GM21717 (cell line): ENCODE measurements around the gene CACHD1.

Experiments used
- ATAC-seq: cut with Tn5 transposase; IDR thresholded peaks from one replicate; pipeline ENCODE4 v1.9.1; 2021; ENCODE audit warnings: mild to moderate bottlenecking, moderate library complexity; ENCODE audit not compliant: unreplicated experiment

CACHD1 gene

DNA sequence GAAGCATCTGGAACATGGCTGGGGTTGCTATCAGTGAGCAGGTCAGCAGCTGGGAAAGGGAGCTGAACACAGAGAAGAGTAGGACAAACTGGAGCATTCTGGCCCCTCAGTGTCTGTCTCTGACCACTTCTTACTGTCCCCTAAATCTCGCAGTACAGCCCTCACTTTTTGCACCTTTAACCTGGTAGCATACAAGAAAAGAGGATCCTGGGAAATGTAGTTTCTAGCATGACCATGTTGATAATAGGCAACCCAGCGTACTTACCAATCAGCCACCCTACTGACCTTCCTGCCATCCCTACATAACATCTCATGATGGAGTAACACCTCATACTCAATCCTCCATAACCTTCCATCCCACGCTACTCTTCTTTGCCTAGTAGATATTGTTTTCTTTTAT, 175.8 kb downstream of the CACHD1 start:
- ATAC-seq, result no peak

GRCh38 chr1:64650411-64650810, 180.5 kb downstream of the CACHD1 start:
- no peak for ATAC-seq

DNA sequence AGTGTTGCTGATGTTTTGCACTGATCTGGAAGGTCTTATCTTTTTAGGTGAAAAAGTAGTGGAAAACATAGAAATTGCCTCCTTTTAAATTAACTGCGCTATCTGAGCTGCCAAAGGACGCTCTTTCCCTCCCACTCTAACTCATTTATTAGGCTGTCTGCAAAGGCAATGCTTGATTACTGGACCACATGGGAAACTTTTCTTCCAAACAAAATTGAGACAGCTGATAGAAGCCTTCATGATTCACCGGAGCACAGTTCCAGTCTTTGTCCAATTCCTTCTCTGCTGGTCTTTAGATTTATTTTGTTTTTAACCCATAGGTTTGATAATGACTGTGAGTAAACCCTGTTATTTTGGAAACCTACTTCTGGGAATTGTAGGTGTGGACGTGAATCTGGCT, 181.9 kb downstream of the CACHD1 start:
- no peak for ATAC-seq

GRCh38 chr1:64653466-64653865, 183.5 kb downstream of the CACHD1 start:
- ATAC-seq, result no peak

DNA sequence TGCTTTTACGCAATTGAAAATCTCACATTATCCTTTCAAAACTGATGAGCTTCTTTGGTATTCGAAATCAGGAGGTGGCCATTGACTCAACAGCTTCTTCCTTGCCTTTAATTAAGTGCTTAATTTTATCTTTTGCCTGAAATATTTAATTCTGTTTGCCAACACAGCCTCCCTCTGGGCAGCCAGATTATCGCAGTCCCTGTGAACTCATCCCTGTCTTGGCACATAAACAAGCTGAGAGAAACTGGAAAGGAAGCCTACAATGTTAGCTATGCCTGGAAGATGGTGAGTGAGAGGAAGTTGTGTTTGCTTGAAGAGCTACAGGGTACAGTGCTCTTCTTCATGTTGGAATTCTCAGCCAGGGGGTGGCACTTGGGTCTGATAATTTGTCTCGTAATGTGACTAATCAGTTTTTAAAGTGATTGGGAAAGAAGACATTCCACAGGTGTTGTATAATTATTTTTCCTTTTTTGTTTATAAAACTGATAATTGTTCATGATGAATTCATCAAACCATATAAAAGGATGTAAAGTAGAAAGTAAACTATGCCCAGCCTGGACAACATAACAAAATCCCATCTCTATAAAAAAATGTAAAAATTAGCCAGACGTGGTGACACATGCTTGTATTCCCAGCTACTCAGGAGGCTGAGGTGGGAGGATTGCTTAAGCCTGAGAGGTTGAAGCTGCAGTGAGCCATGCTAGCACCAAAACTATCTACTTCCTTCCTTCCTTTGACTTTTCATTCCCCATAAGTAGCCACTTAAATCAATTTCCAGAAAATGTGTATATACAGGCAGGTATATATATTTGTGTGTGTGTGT, 184.8 kb downstream of the CACHD1 start:
- no peak for ATAC-seq

DNA sequence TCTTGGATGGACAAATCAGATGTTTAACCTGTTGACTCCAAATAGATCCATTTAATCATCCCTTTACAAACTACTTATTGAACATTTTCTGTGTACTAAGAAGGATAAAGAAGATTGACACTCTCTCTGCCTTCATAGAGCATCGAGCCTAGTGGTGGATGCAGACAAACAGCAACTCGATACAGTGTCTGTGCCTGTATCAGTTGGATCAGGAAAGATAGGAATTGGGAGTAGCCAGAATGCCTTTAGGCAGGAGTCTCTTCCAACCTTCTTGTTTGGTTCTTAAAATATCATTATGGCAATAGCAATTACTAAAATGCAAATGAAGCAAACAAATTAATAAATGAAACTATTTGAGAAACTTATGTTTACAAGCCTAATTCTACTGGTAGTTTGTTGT, 185.9 kb downstream of the CACHD1 start:
- no peak for ATAC-seq

GRCh38 chr1:64659478-64660138, 189.7 kb downstream of the CACHD1 start:
- ATAC-seq, result no peak

- no peak for ATAC-seq
These were observed 193.7 kb downstream of the CACHD1 start for GRCh38 chr1:64663668-64664067.

GRCh38 chr1:64664299-64664698, 194.4 kb downstream of the CACHD1 start:
- no peak for ATAC-seq

DNA sequence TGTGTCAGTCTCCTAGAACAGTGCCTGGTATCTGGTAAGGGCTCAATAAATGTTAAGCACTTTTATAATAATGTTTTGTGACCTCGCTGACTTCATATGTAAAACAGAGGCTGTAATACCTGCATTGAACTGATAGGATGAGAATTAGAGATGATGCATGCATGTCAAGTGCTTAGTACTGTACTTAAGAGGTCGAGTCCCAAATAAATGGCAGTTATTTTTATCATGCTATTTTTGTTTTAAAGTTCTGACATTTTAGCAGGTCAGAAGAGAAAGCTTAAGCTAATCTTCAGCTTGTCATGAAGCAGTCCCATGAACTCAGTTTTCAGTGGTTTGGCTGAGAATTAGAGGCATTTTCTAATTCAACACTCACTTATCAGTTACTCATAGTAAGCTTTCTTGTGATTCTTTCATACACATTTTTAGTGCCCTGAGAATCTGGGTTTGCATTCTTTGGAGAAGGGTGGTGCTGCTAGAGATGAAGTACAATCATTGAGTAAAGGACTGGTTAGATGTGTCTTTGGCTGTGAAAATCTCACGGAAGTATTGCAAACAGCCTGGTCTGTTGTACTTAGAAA, 199.3 kb downstream of the CACHD1 start:
- ATAC-seq, result no peak

- ATAC-seq, result no peak
These were observed 205.9 kb downstream of the CACHD1 start for GRCh38 chr1:64675718-64676345.

GRCh38 chr1:64676386-64676785, 206.5 kb downstream of the CACHD1 start:
- ATAC-seq, result no peak

DNA sequence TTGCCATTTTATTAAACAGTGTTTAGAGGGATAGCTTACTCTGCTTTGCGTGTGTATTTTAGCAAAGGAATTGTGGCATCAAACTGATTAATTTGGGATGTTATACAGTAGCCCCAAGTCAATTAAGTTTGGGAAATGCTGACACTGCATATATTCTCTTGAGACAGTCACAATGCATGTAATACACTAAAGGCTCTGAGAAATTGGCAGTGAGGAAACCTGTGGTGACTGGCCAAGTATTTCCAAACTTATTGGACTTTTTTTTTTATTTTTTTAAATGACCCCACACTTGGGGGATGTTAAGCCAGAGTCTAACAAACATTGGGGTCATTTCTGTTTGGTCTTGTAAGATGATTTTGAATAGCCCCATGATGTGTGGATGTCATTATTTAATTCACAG, 207.6 kb downstream of the CACHD1 start:
- ATAC-seq, result no peak

- no peak for ATAC-seq
These were observed 208.4 kb downstream of the CACHD1 start for GRCh38 chr1:64678366-64678765.

- ATAC-seq, result no peak
These were observed 209.2 kb downstream of the CACHD1 start for GRCh38 chr1:64679177-64679576.

- no peak for ATAC-seq
These were observed 210.7 kb downstream of the CACHD1 start for GRCh38 chr1:64680599-64680998.

- ATAC-seq, result no peak
These were observed 211.1 kb downstream of the CACHD1 start for GRCh38 chr1:64681043-64681442.

- ATAC-seq, result no peak
These were observed 213.5 kb downstream of the CACHD1 start for GRCh38 chr1:64683419-64683818.

DNA sequence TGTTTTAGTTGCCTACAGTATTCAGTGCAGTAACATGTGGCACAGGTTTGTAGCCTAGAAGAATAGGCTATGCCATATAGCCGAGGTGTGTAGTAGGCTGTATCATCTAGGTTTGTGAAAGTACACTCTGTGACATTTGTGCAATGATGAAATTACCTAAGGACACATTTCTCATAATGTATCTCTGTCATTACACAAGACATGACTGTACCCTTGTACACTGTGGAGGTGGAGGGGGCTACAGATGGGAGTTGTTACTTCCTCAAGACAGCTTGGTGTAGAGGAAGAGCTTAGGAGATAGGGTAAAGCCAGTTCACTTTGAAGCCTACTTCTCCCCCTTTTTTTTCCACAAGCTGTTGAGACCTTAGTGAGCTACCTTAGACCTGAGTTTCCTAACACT, 215.3 kb downstream of the CACHD1 start:
- ATAC-seq, result no peak

DNA sequence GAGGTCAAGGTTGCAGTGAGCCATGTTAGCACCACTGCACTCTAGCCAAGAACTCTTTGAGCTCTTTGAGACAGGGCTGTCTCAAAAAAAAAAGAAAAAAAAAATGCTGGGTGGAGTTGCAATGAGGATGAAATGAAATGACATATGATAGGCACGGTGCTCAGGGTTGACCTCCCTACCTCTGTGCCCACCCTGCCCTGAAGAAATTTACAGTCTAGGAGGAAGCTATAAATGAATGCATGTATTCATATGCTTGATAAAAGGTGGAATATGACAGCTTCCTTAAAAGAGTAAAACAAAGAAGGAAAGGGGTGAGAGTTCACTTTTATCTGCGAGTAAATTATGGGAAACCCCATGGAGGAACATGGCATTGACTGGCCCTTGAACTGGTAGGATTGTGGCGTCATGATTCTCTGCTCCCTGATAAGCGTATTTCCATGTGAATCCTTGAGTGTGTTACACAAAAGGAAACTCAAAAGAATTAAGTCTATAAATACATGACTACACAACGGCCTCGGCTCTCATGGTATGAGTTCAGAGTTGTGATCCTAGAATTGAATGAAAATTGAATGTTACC, 215.9 kb downstream of the CACHD1 start:
- no peak for ATAC-seq
